Gastrocnemius medialis (tissue), 4 donors: ENCODE measurements around the gene LCK. TPM values are rescaled to one million over a fixed set of nuclear protein-coding genes. Genes with fewer than 3 reads are reported as not detected.
A peak's percentile ranks its signal among the peaks of the same experiment; 100 is the strongest.

Source experiments
- ATAC-seq, 2 donors: fragments of 150-250 bp; one replicate each; pipeline ENCODE4 v1.9.1; 2016
- DNase-seq, 2 donors: peaks; one replicate each; pipeline ENCODE4 v3.0.0-alpha.2; 2019
- H3K27ac ChIP-seq, 4 donors: fragments of 200-600 bp; sonication (generic); 1 replicate in 1 of 4; 2 replicates in 3 of 4; pipeline ENCODE4 v1.5.1; 2016 to 2018; ENCODE audit warnings: mild to moderate bottlenecking in 2 of 4, moderate library complexity in 1 of 4
- H3K27me3 ChIP-seq, 3 donors: fragments of 200-600 bp; sonication (generic) in 2 of 3; 1 replicate in 1 of 3; 2 replicates in 2 of 3; pipeline versions ENCODE4 v1.5.1 to v1.6.0; 2016 to 2019; ENCODE audit warnings: mild to moderate bottlenecking in 1 of 3, moderate library complexity in 1 of 3
- H3K36me3 ChIP-seq, 2 donors: fragments of 200-600 bp; sonication (generic) in 1 of 2; one replicate each; pipeline ENCODE4 v1.5.1; 2017 to 2018
- H3K4me1 ChIP-seq, 2 donors: fragments of 200-600 bp; sonication (generic) in 1 of 2; one replicate each; pipeline ENCODE4 v1.5.1; 2016 to 2017; ENCODE audit warnings: mild to moderate bottlenecking in 2 of 2
- H3K4me3 ChIP-seq, 4 donors: fragments of 200-600 bp; sonication (generic) in 3 of 4; 1 replicate in 1 of 4; 2 replicates in 3 of 4; pipeline ENCODE4 v1.5.1; 2016 to 2019; ENCODE audit warnings: mild to moderate bottlenecking in 2 of 4
- H3K9me3 ChIP-seq, 3 donors: fragments of 200-600 bp; sonication (generic) in 2 of 3; 1 replicate in 1 of 3; 2 replicates in 2 of 3; pipeline ENCODE4 v1.5.1; 2016 to 2019
- POLR2A ChIP-seq, 2 donors: fragments of 450-650 bp; IDR thresholded peaks; one replicate each; pipeline ENCODE4 v1.6.1; 2017; ENCODE audit warnings: antibody characterized with exemption in 2 of 2, mild to moderate bottlenecking in 2 of 2, moderate library complexity in 2 of 2
- in situ Hi-C, 4 donors: fragments of 200-750 bp; cut with MboI; loops; one replicate each; pipeline versions ENCODE4 v1.15.0 to v1.8.0; 2017; ENCODE audit warnings: low sequenced_read_pairs in 4 of 4
- intact Hi-C: fragments of 100-400 bp; cut with DNase I; formaldehyde crosslinking; loops from one replicate; pipeline ENCODE4 v1.15.1; 2023; ENCODE audit warnings: low total_unique reads
- total RNA-seq, 4 donors: library from RNA; depleted of rRNA; stranded (reverse); fragments of >200 nt; gene quantifications; one replicate each; pipeline versions ENCODE4 v1.1.0 to v1.2.3, GENCODE V29; 2016
- TF ChIP-seq, protein P1 (sequence below), 5 experiments: fragments of 450-650 bp in 3 of 5; fragments of 200-600 bp in 2 of 5; sonication (generic) in 2 of 5; IDR thresholded peaks in 4 of 5; conservative IDR thresholded peaks in 1 of 5; 1 replicate in 4 of 5; 2 replicates in 1 of 5; pipeline ENCODE4 v1.5.1; 2016 to 2019; ENCODE audit warnings: antibody characterized with exemption in 5 of 5, mild to moderate bottlenecking in 3 of 5, moderate library complexity in 3 of 5

The LCK gene
- total RNA-seq, 4 donors from 2014 or later, result 0.66 to 1.6 TPM; not detected in 2

DNA sequence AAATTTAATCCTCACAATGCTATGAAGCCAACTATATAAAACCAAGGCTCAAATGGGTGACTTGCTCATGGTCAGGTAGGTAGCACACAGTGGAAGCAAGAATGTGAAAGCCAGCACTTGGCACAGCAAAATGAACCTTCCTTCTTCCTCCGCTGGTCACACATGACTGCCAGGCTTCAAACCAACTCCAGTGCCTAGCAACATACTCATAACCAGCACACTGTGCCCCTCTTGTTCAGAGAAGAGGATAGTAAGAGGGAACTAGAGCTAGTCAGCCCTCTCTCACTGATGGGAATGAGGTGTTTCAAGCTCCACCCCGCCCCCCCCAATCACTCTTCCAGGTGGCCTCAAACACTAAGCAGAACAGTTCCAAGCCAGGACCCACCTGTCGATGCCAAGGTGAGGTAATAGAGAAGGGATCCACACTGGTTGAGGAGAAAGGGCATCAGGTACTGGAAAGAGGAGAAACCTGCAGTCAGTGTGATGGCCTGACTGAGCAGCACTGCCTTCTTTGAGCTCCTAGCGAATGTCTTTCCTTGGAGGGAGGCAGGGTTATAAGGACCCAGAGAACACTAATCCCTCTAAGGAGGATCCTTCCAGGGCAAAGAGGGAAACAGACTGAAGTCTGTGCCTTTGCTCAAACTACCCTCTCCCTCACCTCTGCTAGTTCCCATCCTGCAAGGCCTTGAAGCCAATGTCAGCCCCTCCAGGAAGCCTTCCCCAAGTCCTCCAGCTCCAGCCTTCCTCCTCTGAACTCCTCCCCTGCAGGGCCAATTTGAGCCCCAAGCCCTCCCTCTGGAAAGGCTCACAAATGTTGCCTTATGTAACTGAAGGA, 30.1 kb upstream of the LCK start:
- in situ Hi-C loops (no loop called here), intact Hi-C loops (loop anchor here (10.0 kb wide), 1 partner anchor 116 kb away; the partner anchor contains the start of gene KPNA6)
- no peak for DNase-seq
- TF ChIP-seq, protein P1, sequence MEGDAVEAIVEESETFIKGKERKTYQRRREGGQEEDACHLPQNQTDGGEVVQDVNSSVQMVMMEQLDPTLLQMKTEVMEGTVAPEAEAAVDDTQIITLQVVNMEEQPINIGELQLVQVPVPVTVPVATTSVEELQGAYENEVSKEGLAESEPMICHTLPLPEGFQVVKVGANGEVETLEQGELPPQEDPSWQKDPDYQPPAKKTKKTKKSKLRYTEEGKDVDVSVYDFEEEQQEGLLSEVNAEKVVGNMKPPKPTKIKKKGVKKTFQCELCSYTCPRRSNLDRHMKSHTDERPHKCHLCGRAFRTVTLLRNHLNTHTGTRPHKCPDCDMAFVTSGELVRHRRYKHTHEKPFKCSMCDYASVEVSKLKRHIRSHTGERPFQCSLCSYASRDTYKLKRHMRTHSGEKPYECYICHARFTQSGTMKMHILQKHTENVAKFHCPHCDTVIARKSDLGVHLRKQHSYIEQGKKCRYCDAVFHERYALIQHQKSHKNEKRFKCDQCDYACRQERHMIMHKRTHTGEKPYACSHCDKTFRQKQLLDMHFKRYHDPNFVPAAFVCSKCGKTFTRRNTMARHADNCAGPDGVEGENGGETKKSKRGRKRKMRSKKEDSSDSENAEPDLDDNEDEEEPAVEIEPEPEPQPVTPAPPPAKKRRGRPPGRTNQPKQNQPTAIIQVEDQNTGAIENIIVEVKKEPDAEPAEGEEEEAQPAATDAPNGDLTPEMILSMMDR (IDR thresholded peaks at IDR 0.05 in 4 of 5, conservative IDR thresholded peaks at IDR 0.05 in 1 of 5), result no peak
- no peak for TF ChIP-seq POLR2A (IDR thresholded peaks at IDR 0.05)
- Histone ChIP-seq H3K4me1 (peaks cover 23 to 28% of the 10 kb centered on the region in 2 donors), H3K4me3 (peak overlapping the region; percentile 71 to 99 (median 84)), H3K36me3 (peaks cover 0 to 39% of the 10 kb centered on the region in 2 donors), H3K27ac (peak overlapping the region in 3 of 4 donors; percentile 87 to 91 (median 90)), H3K9me3 (no peaks in the 10 kb centered on the region), H3K27me3 (no peaks in the 10 kb centered on the region)
- no peak for ATAC-seq

DNA sequence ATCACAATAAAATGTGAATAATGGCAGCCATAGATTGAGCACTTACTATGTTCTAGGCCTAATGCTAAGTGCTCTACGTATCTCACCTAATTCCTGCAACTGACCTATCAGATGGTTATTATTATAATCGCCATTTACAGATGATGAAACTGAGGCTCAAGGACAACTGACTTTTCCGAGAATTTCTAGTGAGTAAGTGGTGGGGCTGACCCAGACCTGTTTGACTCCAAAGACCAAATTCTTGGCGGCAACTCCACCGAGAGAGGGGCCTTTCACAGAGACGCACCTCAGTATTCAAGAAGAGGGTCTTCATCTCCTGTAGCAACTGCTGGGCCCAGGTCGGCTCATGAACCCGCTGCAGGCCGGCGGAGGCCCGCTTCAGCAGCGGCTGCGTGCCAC, 29.5 kb upstream of the LCK start:
- peaks cover 23 to 28% of the 10 kb centered on the region in 2 donors for H3K4me1 ChIP-seq
- peak overlapping the region; percentile 87 to 97 (median 90) for H3K27ac ChIP-seq
- peak overlapping the region; percentile 71 to 99 (median 84) for H3K4me3 ChIP-seq
- in situ Hi-C loops, result no loop called here
- DNase-seq, result no peak
- H3K9me3 ChIP-seq, result no peaks in the 10 kb centered on the region
- peaks cover 3 to 39% of the 10 kb centered on the region in 2 donors for H3K36me3 ChIP-seq
- intact Hi-C loops, result loop anchor here (10.0 kb wide), 1 partner anchor 117 kb away; the partner anchor contains the start of gene KPNA6
- no peak for ATAC-seq
- TF ChIP-seq, protein P1 (IDR thresholded peaks at IDR 0.05 in 4 of 5, conservative IDR thresholded peaks at IDR 0.05 in 1 of 5), result no peak
- H3K27me3 ChIP-seq, result no peaks in the 10 kb centered on the region

DNA sequence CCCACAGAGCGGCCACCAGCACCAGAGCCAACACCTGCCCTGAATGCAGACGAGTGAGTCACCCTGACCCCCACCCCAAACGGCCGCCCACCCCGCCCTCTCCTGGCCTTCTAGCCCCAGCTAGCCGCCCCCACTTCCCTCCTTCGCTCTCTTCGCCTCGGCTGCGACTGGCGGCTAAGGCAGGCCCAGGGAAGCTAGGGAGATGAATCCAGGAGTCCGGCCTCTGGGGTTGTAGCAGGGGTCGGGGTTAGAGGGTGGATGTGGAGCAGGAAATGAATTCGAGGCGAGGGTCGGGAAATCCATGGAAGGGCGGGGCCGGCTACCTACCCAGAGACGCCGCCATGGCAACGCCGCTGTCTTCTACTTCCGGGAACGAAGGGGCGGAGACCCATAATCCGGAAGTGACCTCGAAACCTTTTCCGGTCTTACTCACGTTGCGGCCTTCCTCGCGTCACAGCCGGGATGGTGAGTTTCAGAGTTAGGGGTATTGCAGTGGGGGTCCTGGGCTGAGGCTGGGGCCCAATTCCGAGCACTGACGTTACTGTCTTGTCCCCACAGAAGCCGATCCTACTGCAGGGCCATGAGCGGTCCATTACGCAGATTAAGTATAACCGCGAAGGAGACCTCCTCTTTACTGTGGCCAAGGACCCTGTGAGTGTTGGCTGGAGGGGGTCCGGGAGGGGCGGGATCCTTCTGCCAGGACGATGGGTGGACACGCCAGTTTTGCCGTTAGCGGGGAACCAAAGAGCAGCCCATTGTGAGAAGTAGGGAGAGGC, 28.9 kb upstream of the LCK start, which contains the start of the genes EIF3I and TMEM234:
EIF3I (plus strand) TSS at position 428 of the 776 bp plus-strand sequence; CDS start at position 463, 35 bp downstream.
TMEM234 (minus strand) TSS at position 374 of the 776 bp plus-strand sequence; CDS start at position 343, 31 bp downstream.
- Histone ChIP-seq H3K4me1 (peaks cover 23 to 28% of the 10 kb centered on the region in 2 donors), H3K27me3 (no peaks in the 10 kb centered on the region), H3K36me3 (peaks cover 3 to 42% of the 10 kb centered on the region in 2 donors), H3K9me3 (no peaks in the 10 kb centered on the region), H3K27ac (peak within 1 kb of the TSS; percentile 87 to 97 (median 90)), H3K4me3 (peak within 1 kb of the TSS; percentile 71 to 99 (median 84))
- peak; percentile 98 to 100 for ATAC-seq
- intact Hi-C loops, result loop anchor here (2.0 to 10.0 kb wide), 2 partner anchors 19 to 117 kb away; partner anchors contain the start of gene KPNA6
- in situ Hi-C loops, result no loop called here
- TF ChIP-seq, protein P1 (IDR thresholded peaks at IDR 0.05 in 4 of 5, conservative IDR thresholded peaks at IDR 0.05 in 1 of 5), result no peak
- peak; percentile 88 to 96 for TF ChIP-seq POLR2A (IDR thresholded peaks at IDR 0.05)
- DNase-seq, result peak; percentile 87

DNA sequence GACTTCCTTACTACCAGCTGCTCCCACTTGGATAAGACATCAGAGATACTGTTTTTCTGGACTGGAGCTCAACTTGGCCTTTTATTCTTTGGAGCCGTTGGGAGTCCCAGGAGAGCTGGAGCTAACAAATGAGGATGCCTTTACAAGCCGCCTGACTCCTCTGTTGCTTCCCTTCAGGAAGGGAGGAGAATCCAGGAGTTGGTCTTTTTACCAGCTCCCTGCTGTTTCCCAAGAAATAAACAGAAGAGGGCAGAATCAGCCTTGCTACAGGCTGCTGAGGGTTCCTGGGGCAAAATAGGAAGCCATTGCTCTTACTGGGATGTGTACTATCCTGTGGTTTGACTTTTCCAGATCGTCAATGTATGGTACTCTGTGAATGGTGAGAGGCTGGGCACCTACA, 27.4 kb upstream of the LCK start:
- peaks cover 3 to 58% of the 10 kb centered on the region in 2 donors for H3K36me3 ChIP-seq
- H3K27ac ChIP-seq, result peak overlapping the region; percentile 87 to 97 (median 90)
- H3K4me1 ChIP-seq, result peaks cover 23 to 28% of the 10 kb centered on the region in 2 donors
- in situ Hi-C loops (no loop called here), intact Hi-C loops (loop anchor here (2.0 to 10.0 kb wide), 2 partner anchors 17 to 119 kb away; partner anchors contain the start of gene KPNA6)
- ATAC-seq (no peak), DNase-seq (no peak)
- H3K9me3 ChIP-seq, result no peaks in the 10 kb centered on the region
- H3K4me3 ChIP-seq, result peak overlapping the region in 3 of 4 donors; percentile 72 to 99 (median 95)
- TF ChIP-seq, protein P1 (IDR thresholded peaks at IDR 0.05 in 4 of 5, conservative IDR thresholded peaks at IDR 0.05 in 1 of 5), result no peak
- H3K27me3 ChIP-seq, result no peaks in the 10 kb centered on the region
